Dermis blood vessel endothelial cell (primary cell): Measurements from ENCODE around the gene NUMBL. TPM values are rescaled to one million over a fixed set of nuclear protein-coding genes. Genes with fewer than 3 reads are reported as not detected.

Experiments used
- DNase-seq: peaks from one replicate; pipeline ENCODE4 v3.0.0; 2010
- total RNA-seq: library from RNA; depleted of rRNA; stranded (reverse); fragments of >200 nt; gene quantifications from 2 replicates; pipeline ENCODE4 v1.2.3, GENCODE V29; 2014

Gene NUMBL
- total RNA-seq, 1 donor from 2014 or later: 27.2 TPM

DNA sequence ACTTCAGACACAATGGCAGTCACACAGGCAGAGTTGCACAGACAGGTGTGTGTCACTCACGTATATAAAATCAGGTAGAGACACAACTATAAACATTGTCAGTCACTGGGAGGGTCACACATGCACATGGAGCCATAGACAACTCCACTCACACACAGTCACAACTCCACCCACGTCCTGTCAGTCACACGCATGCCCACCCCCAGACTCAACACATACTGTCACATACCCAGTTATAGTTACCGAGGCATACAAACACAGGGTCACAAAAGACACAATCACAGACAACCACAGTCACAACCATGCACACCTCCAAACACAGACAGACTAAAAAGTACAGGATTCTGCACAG is 1.5 kb downstream of the NUMBL start:
- no peak for DNase-seq

DNA sequence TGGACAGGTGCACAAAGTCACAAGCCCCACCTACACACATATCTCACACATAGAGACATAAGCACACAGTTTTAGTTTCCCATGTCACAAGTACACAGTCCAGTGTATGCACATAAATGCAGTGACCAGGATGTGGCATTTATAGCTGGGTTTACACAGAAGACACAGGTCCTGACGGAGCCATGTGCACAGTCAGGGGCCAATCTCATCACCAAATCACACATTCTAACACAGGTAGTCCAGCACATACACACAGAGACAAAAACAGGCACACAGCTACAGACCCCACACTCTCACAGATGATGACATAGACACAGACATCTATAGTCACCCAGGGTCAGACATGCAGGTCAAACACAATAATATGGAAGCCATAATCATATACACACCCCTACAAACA is 2.1 kb downstream of the NUMBL start:
- DNase-seq: no peak

DNA sequence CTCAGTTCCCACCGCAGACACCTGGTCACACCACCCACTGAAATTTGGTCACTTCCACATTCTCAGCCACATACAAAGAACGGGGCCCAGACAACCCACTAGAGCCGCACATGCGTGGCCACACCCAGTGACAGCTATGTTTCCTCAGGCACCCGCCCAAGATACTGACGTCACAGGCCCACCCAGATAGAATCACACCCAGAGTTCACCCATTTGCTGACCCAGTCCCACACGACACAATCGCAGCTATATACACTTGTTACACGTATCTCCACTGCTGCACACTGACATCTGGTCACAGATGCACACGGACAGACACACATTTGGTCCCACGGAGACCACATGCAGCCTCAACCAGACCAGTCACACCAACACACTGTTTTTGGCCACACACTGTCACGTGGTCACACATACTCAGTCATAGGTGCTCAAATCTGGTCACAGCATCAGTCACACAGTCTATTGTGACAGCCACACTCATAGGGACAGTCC is 2.9 kb downstream of the NUMBL start:
- no peak for DNase-seq

DNA sequence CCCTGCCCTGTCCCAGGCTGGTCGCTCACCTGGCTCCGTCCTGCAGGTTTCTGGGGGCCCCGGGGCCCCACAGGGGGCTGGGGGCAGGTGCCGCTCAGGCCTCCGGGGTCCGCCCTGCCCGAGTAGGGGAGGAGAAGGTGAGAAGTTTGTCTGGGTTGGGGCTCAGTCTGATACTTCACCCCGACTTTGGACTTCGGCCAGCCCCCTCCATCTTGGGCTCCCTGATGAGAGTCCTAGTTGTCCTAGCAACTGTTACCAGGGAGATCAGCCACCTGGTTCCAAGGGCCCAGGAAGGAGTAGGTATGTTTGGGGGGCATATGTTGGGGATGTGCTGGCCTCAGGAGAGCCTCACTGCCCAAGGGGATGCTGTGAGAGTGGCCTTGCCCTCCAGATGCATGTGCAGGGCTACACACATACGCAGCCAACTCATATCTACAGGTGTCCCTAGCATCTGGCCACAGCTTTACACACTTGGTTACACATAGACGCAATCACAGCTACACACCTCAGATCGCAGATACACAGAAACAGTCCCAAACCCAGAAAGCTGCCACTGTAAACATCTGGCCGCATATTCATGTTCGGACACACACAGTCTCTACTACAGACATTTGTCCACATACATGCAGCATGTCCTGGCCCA is 3.4 kb downstream of the NUMBL start:
- no peak for DNase-seq

DNA sequence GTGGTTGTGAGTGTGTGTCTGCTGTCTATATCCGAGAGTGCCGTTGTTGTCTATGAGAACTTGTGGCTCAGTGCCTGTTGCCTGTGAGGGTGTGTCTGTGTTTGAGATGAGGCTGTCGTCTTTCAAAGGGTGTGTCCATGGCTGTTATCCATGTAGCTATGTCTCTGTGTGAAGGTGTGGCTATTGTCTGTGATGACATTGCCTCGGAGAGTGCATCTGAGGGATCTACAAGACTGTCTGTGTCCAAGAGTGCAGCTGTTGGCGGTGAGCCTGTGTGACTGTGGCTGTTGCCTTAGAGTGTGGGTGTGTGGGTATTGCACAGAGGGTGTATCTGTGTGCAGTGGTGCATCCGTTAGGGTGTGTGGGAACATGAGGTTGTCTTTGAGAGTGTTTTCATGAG is 4.9 kb downstream of the NUMBL start:
- DNase-seq: no peak

DNA sequence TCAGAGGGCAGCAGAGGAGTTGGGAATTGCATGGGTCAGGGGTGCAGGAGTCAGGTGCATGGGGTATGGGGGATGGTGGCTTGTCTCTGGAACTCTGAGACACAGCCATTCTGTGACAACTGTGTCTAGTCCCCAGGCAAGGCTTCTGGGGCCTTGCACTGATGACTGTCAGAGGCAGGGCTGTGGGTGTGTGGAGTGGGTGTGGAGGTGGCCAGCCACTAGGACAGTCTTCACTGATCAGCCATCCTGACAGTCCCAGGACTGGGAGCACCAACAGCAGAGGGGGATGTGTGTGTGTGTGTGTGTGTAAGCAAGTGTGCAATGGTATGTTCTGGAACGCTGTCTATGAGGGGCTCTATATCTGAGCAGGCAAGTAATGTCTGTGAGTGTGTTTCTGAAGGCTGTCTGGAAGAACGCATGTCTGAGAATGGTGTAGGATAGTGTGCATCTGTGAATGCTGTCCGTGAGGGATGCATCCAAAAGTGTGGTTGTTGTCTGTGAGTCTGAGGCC is 5.4 kb downstream of the NUMBL start:
- no peak for DNase-seq

DNA sequence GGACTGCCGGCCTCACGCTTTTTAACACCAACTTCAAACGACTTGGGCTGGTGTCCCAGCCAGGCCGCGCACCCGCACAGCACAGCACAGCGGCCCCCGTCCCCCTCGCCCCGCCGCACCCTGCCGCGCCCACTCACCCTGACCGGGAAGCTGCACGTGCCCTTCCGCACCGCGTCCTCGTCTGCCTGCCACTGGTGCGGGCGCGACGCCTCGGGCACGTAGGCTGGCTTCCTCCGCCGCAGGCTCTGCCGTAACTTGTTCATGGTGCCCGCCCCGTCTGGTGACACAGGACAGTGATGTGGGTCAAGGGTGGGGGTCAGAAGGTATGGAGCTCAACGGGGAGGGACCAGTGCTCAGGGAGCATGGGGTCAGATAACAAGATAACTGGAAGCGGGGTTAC is 6.2 kb downstream of the NUMBL start:
- no peak for DNase-seq

DNA sequence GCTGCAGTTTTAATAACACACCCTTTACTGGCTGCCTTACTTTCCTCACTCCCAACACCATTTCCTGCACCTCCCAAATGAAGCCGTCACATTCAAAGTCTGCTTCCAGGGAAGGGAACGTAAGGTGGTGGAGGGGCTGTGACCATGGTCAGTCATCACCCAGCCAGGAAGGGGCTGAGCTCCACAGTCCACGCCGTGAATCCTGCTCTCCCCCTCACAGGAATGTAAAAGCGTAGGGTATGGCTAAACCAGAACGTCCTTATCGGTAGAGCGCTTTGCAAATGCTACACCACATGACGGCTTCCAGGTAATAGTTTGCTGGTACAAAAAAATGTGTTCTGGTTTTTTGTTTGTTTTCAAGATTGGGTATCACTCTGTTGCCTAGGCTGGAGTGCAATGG is 7.0 kb downstream of the NUMBL start:
- DNase-seq: no peak

DNA sequence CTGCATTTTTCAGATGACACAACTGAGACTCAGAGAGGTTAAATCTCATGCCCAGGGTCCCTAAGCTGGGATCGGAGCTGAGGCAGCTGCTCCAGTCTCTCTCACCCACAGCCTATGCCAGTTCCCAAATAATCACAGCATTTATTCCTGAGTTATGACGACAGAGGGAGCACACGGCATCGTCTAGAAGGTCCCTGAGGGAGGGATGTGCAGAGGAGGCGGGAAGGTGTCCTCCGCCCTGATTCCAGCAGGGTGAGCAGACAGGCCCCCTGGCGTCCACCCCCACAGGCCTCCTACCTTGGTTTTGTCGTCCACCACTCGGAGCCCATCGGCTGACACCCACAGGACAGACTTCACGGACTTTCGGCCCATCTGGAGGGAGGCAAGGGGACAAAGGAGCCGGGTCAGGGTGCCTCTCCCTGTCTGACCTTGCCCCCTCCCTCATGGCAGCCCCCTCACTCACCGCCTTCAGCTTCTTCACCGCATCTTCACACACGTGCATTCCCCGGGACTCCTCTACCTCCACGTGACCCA is 8.0 kb downstream of the NUMBL start:
- DNase-seq: no peak

DNA sequence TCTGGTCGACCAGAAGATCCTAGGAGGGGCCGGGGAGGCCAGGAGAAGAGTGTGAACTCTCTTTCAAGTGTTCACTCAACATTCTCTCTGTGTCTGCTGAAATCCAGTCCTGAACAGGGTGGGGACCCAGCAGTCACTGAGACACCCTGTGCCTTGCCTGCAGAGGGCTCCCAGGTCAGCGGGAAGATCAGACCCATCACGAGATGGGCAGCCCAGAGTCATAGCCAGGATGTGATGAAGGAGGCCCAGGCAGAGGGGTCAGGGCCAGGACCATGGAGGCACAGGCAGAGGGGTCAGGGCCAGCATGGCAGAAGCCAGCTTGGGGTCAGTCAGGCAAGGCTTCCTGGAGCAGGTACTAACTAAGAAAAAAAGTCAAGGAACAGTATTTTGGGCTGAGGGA is 9.4 kb downstream of the NUMBL start:
- no peak for DNase-seq

DNA sequence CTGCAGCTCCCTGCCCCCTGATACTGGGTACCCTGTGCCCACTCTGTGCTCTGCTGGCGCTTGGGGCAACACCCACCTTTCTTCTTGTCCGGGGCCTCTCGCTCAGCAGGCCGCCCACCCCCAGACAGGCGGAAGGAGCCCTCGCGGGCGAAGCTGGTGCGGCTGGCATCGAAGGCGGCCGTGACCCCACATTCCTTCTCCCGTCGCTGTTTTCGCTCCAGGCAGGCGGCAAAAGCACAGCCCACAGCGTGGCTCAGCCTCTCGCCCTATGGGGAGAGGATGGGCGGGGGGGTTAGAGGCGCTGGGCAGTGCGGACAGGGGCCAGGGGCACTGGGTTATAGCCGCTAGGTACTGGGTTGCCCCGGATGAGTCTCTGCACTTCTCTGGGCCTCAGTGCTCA is 13.3 kb downstream of the NUMBL start:
- no peak for DNase-seq

DNA sequence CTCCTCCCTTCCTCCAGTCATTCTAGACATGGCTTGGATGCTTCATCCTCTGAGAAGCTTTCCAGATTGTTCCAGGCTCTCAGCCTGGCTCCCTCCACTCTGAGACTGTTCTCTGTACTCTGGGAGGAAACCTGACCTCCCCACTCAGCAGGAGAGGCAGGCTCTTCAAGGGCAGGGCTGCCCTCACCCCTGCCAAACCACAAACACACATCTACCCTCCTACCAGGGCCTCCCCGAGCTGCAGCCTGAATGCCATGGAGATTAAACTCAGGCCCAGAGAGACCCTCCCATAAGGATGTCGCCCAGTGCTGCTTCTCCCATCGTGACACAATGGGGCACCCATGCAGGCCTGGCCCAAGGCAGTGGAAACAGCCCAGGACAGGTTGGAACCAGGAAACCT is 16.2 kb downstream of the NUMBL start:
- no peak for DNase-seq

DNA sequence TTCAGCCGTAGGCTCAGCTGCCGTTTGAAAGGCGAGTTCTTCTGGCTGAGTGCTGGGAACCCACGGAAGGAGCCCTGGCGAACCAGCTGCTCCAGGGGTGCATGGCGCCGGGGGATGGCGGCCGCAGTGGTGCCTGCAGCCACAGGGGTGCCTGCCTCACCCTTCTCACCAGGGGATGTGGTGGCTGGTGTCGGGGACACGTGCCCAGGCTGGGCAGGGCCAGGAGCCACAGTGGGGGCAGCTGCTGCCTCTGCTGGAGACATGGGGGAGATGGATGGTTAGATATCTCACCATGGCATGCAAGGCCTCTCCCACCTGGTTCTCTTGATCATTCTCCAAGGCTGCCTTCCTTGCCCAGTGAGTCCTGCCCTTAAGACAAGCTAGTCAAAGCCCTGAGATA is 17.1 kb downstream of the NUMBL start:
- no peak for DNase-seq

DNA sequence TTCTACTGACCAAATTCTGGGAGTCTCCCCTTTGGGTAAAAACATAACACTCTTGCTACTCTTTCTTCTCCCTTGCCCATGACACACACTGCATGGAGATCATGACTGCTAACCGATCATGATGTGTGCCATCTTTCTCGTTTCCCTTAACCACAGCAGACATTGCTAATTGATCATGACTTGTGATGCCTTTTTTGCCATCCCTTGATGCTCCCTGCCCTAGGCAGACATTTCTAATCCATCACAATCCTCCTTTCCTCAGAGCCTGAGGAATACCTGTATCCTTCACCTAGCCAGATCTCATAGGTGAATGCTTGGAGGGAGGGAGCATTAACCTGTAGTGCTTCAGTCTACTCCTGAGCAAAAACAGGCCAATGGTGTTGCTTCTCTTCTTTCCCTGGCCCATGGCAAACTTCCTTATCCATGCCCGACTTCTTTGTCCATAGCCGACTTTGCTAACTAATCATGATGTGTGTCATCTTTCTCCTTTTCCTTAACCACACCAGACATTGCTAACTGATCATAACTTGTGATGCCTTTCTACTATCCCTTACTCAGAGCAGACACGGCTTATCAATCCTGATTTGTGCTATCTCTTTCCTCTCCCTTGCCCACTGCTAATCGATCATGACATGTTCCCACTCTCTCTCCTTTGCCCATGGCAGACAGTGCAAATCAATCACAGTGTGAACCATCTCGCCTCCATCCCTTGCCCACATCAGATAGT is 17.7 kb downstream of the NUMBL start:
- DNase-seq: no peak

DNA sequence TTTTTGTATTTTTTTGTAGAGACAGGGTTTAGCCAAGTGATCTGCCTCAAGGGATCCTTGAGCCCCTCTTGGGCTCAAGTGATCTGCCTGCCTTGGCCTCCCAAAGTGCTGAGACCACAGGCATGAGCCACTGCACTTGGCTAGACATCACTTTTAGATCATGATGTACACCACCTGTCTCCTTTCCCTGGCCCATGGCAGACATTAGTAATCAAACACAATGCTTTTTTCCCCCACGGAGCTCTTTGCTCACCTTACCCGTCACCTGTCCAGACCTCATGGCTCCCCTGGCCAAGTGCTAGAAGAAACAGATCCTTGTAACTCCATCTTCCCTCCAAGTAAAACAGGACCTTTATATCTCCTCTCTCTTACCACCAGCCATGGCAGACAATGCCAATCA is 18.4 kb downstream of the NUMBL start:
- no peak for DNase-seq

DNA sequence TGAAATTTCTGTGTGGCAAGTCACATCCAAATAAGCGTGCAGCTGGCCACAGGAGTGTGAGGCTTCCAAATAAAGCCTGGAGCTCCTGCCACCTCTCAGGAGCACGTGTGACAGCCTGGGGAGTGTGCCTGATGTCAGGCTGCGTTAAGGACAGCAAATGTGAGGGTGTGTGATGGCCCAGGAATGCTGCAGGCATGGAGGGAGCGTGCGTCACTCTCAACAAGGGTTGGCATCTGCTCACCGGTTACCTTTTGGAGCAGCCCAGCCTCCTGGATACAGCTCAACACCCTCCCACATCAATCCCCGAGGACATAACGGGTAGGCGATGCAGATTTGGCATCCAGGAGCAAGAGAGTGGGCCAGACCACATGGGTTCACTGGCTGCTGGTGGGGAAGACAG is 19.0 kb downstream of the NUMBL start:
- no peak for DNase-seq

DNA sequence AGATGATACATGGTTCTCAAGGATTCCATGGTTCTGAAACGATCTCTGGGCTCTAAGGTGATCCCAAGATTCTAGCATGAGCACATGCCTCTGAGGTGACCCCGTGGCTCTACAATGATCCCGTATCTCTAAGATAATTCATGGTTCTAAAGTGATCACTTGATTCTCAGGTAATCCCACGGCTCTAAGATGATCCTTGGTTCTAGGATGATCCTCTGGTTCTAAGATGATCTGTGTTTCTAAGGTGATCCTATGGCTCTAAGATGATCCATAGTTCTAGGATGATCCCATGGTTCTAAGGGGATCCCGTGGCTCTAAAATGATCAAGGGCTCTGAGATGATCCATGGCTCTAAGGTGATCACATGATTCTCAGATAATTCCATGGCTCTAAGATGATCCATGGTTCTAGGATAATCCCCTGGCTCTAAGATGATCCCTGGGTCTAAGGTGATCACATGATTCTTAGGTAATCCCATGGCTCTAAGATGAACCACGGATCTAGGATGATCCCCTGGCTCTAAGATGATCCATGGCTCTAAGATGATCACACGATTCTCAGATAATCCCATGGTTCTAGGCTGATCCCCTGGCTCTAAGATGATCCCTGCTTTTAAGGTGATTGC is 21.3 kb downstream of the NUMBL start:
- DNase-seq: no peak

DNA sequence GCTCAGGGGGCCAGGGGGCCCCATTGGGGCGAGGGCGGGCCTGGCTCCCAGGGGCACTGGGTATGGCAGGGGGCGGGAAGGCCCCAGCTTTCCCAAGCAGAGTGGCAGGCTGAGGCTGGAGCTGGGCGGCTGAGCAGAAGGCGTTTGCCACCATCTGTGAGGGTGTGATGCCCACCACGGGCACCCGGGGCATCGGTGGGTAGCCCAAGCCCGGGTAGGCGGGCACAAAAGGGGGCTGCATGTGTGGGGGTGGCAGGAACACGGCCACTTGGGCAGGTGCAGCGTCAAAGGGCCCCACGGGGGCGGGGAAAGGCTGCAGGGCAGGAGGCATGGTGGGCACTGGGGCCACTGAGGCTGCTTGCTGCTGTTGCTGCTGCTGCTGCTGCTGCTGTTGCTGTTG is 22.8 kb downstream of the NUMBL start:
- DNase-seq: no peak

DNA sequence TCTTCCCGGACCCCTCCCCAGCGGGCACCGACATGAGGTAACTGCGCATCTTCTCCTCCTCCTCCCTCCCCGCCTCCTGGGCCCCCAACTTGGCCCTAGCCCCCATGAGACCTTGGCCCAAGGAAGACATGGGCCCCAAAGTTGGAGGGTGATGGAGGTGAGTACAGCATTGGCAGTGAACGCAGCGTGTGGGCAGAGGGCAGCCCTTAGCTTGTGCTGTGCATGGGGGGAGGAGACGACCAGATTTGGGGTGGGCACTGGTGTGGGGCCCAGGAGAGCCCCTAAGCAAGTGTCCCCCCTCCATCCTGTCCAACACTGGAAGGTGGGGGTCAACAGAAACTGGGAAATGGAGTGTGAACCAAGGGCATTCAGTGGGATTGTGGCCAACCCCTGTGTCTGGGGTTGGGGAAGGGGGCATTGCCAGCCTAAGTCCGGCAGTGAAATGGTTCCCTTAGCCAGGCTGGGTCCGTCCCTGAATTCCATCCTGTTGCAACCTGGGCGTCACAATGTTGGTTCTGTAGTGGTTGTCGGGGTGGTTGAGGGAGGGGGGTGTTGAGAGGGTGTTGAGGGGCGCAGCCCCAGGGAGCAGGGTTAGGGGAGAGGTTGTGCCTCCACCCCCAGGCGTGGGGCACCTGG is 23.5 kb downstream of the NUMBL start:
- DNase-seq: no peak

DNA sequence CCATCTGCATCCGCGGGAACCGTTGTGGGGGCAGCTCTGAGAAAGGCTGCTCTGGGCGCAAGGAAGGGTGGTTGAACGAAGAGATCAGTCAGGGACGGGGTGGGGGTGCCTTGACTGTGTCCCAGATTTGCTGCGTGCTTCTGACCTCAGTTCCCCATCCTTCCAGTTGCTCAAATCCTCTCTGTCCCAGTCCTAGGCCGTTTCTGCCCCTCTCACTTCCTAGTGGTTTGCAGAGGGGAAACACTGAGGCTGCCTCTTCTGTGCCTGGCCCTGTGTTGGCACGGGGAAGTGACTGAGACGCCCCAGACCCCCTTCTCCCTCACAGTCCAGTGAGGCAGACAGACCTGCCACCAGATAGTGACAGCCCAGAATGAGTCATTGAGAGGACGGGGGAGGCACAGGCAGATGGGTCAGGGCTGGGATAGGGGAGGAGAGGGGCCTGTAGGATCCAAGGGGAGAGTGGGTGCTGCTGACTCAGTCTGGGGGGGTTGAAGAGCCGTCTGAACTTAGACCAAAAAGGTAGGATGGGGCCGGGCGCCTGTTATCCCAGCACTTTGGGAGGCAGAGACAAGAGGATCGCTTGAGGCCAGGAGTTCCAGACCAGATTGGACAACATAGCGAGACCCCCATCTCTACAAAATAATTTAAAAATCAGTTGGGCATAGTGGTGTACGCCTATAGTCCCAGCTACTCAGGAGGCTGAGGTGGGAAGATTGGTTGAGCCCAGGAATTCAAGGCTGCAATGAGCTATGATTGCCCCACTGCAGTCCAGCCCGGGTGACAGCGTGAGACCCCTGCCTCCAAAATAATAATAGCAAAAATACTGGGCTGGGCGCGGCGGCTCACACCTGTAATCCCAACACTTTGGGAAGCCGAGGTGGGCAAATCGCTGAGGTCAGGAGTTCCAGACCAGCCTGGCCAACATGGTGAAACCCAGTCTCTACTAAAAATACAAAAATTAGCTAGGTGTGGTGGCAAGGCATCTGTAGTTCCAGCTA is 26.5 kb downstream of the NUMBL start:
- peak; percentile 19 for DNase-seq

DNA sequence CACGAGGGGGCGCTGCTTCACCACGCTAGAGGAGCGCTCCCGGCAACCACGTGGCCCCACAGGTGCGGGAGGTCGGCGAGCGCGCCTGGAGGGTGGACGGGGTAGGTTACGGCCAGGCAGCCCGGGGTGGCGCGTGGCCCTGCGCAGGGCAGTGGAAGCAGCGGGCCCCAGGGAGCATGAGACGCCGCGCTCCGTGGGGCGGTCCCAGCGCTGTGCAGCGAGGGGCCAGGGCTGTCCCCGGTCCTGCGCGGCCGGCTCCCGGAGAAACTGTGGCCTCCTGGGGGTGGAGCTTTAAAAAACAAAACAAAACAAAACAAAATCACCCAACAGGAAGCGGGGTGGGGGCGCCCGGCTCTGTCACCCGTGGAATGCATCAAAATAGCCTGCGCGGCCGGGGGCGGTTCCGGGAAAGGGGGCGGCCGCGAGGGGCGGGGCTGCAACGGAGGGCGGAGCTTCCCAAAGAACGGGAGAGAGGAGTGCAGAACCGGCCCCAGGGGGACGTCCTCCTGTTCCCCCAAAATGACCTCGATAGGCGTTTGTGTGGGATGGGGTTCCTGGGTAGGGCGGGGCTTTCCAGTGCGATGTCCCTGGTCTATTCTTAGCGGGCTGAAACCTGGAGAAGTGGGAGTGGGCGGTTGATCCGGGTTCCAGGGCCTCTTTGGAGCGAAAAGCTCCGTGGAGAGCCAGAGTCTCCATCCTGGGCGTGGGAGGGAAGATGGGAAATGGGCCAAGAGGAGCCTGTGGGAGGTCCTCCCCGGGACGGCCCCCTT is 27.3 kb downstream of the NUMBL start:
- DNase-seq: peak; percentile 92
